NCI-H2227 treated with DMSO at 0.1 percent for 48 hours (cell line): Measurements from ENCODE around the gene SATL1.
A peak's percentile ranks its signal among the peaks of the same experiment; 100 is the strongest.
"Not testable (repeated sequence)": the region's sequence is repeated elsewhere in the genome, so short reads cannot be mapped to it uniquely, and the experiment has no call there.

Source experiments
- DNase-seq: peaks from one replicate; lab custom pipeline; 2025; lab: John Stamatoyannopoulos, UW

SATL1 gene

DNA sequence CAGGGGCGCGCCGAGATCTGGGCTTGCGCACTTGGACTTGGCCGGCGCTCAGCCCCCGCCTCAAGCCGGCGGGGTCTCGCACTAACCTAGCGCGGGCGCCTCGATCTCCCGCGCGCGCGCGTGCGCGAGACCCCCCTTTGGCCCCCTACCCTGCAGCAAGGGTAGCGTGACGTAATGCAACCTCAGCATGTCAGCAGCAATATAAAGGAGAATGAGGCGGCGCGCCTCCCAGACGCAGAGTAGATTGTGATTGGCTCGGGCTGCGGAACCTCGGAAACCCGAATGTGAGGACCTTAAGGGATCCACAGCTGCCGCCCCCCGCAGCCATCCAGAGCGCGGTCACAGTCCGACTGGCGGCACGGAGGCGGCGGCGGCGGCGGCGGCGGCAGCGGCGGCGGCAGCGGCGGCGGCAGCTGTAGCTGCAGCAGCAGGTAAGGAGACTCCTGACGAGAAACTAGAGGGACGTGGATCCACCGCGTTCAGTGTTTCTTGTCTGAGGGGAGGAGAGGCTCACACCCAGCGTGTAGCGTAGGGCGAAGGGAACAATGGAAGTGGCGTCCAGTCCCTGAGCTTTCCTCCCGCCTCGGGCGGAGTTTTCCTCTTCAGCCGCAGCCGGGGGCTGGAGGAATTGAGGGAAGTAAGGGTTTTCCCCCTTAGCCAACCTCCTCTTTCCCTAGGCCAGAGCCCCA, at the start of gene SATL1, which contains the start of gene ZNF711:
TSS of gene SATL1 (minus strand) at position 19 of the 689 bp plus-strand sequence. CDS start 134,811 bp downstream, outside the sequence.
TSS of gene ZNF711 (plus strand) at position 231 of the 689 bp plus-strand sequence. CDS start 3,582 bp downstream, outside the sequence.
- peak; percentile 94 for DNase-seq

DNA sequence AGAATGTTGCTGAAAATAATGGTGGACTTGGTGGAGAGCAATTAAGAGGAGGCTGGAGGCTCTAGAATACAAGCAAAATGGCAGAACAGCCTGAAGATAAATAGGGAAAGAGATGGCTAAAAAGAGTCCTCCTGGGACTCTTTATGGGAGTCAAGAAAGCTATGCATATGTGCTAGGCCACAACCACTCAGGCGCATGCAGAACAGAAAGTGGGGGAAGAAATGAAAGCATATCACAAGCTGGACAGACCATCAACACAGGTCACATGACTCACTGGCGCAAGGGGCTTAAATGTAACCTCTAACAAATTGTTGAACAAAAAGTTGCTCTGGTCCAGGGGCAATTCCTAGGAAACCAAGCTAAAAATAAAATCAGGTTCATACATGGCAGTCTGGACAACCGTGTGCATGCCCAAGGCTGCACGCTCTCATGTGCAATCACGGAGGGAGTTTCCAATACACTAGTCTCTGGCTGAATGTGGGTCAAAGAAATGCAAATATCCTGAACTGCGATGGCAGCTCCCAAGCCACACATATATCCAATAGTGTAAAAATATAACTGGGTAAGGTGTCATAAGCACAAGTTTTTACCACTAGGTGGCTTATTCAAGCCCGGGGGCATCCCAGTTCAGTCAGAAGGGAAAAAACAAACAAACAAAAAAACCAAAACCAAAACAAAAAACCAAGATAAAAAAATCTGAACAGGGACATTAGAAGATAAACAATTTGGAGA, 45.6 kb upstream of the SATL1 start:
- DNase-seq = no peak

DNA sequence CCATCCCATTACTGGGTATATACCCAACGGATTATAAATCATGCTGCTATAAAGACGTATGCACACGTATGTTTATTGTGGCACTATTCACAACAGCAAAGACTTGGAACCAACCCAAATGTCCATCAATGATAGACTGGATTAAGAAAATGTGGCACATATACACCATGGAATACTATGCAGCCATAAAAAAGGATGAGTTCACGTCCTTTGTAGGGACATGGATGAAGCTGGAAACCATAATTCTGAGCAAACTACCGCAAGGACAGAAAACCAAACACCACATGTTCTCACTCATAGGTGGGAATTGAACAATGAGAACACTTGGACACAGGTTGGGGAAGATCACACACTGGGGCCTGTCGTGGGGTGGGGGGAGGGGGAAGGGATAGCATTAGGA, 41.7 kb upstream of the SATL1 start:
- not testable (repeated sequence) for DNase-seq

DNA sequence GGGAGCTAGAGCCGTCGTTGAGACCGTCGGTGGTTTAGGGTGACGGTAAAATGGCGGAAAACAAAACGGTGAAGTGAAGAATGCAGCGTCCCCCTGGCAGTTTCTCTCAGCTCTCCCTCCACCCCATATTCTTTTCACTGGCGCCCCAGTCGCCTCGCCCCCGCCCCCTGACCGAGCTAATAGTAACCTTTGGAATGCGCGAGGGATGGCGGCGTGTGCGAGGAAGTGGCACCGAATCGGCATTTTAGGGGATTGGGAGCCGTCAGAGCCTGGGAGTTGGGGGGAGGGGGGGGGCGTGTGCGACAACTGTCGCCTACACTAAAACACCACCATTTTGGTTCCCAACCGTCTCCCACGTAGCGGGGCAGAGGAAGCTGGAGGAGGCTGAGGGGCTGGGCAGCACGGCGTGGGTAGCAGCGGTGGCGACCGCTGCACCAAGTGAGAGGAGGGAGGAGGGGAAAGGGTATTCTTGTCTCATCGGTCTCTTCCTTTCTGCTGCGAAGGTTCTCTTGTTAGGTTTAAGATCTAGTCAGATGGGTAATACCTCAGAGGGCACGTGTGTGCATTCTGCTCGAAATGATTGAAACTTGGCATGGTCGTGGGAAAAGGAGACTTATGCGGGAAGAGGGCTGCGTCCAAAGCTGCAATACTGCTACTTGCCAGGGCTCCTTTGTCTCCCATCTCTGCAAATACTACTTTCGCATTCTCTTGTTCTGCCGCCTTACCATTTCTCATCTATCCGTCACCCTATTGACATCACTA, 1.1 kb upstream of the SATL1 start:
- peak; percentile 51 for DNase-seq

- DNase-seq = peak; percentile 7
Observed at GRCh38 chrX:85243155-85243554, 424 bp downstream of the SATL1 start.

GRCh38 chrX:85223359-85223758, 20.2 kb downstream of the SATL1 start:
- DNase-seq = no peak

- no peak for DNase-seq
Observed at GRCh38 chrX:85221361-85221760, 22.2 kb downstream of the SATL1 start.

DNA sequence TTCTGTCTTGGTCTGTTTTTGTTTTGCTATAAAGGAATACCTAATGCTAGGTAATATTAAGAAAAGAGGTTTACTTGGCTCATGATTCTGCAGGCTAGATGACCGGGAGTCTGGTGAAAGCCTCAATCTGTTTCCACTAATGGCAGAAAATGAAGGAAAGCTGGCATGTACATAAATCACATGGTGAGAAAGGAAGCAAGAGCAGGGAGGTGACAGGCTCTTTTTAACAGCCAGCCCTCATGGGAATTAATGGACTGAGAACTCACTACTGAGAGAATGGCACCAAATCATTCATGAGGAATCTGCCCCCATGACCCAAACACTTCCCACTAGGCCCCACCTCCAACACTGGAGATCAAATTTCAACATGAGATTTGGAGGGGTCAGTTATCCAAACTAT, 27.6 kb downstream of the SATL1 start:
- DNase-seq = no peak

DNA sequence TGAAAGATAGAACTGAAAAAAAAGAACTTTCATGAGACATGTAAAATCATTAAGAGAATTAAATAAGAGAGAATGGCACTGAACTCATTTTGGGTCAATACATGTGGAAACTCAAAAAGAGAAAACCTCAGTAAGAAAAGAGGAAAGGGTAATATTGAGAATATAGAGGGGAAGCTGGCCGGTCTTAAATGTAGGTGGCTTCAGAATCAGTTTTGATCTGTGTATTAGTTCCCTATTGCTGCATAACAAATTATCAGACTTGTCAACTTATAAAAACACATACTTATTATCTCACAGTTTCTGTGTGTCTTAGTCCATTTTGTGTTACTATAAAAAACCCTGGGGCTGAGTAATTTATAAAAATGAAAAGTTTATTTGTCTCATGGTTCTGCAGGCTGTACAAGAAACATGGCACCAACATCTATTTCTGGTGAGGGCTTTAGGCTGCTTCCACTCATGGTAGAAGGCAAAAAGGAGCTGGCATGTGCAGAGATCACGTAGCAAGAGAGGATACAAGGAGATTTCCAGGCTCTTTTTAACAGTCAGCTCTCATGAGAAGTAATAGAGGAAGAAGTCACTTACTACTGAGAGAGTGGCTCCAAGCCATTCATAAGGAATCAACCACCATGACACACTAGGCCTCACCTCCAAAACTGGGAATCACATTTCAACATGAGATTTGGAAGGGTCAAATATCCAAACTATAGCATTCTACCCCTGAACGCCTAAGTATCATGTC, 29.6 kb downstream of the SATL1 start:
- DNase-seq = no peak

DNA sequence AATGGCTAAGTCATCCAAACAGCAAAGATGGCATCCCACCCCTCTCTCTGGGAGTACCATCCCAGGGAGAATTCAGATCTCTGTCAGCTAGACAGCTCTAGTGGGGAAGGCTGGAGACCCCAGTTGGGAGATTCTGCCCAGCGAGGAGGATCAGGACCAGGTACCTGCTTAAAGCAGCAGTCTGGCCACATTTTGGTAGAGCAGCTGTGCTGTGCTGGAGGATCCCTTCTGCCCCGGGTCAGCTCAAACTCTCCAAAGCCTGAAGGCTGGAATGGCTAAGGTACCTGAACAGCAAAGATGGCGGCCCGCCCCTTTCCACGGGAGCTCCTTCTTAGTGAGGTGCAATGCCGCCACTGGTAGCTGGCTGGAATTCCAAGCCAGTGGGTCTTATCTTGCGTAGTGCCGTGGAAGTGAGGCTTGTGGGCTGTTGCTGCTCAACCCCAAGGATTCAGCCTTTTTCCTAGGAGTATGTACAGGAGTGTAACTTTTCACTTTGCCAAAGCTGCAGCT, 40.1 kb downstream of the SATL1 start:
- DNase-seq = no peak

DNA sequence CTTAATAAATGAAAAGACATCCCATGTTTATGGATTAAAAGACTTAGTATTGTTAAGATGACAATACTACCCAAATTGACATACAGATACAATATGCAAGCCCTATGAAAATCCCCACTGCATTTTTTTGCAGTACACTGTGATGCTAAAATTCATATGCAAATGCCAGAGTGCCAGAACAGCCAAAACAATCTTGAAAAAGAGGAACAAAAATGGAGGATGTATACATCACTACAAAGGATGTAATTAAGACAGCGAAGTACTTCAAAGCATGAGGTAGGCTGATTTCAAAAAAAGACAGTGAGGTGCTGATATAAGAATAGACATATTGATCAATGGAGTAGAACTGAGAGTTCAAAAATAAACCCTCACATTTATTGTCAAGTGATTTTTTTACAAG, 47.3 kb downstream of the SATL1 start:
- DNase-seq = no peak

GRCh38 chrX:85159644-85160043, 83.9 kb downstream of the SATL1 start:
- DNase-seq = no peak

- no peak for DNase-seq
Observed at GRCh38 chrX:85140964-85141363, 102.6 kb downstream of the SATL1 start.

GRCh38 chrX:85139422-85139821, 104.2 kb downstream of the SATL1 start:
- DNase-seq = no peak

GRCh38 chrX:85136409-85136808, 107.2 kb downstream of the SATL1 start:
- DNase-seq = no peak

GRCh38 chrX:85115252-85115651, 128.3 kb downstream of the SATL1 start:
- DNase-seq = no peak

DNA sequence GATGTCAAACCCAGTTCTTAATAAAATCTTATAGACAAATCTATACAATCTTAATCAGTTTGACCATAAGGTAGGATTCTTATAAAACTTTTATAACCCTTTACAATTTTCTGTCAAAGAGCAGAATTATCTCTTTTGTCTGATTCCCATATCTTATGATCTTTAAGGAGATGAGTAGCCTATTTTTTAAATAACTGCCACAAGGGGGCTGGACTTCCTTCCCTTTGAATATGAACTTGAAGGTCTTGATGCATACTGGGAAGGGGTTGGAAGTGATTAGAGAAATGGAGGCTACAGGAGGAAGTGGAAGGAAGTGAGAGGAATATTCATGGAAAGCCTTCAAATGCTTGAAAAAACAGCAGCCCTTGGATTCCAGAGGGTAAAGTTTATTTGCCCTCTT, 128.8 kb downstream of the SATL1 start:
- DNase-seq = no peak

- DNase-seq = no peak
Observed at GRCh38 chrX:85114171-85114570, 129.4 kb downstream of the SATL1 start.

DNA sequence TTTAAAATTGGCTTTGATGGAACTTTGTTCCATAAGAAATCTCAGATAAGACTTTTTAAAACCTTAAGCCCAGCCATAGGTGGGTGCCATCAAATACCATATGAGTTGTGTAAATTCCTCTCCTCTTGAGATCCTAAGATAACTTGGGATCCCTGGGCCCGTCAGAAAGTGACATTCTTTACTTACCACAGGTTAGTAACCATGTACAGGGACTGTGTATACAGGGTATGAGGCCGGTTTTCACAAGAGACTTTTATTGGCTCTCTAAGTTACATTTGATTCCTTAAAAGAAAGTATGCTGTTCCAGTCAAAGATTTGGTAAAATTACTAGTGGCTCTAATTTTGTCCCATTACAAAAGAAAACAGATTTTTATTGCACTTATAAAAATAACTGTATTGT, 129.8 kb downstream of the SATL1 start:
- no peak for DNase-seq

- no peak for DNase-seq
Observed at GRCh38 chrX:85112293-85112692, 131.3 kb downstream of the SATL1 start.

- DNase-seq = peak; percentile 4
Observed at GRCh38 chrX:85111347-85111746, 132.2 kb downstream of the SATL1 start.

GRCh38 chrX:85109235-85109634, 134.3 kb downstream of the SATL1 start:
- DNase-seq = peak; percentile 13
